ENCODE measurements around the gene CLIP4.

The CLIP4 gene

DNA sequence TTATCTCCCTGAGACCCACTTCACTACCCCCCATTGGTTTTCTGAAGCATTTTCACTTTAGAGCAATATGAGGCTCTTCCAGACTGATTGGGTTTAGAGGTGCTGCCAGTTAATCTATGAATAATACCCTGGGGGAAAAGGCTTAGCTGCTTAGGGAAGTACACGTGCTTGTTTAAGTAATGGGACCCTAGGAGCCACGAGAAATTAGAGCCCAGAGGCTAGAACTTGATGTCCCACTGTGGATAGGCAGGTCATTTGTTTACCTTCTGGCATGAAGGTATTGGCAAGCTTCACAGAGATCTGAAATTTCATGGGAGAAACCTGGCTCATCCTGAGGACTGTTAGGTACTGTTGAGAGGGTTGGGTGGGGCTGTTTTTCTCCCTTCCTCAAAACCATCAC is 59.7 kb downstream of the CLIP4 start:
- TF ChIP-seq POLR2AphosphoS5 (IDR thresholded peaks at IDR 0.05; ENCODE audit: low read depth, low read length) (no peak), POLR2A (IDR thresholded peaks at IDR 0.05; ENCODE audit: low read depth, low read length) (no peak), TAF1 (IDR thresholded peaks at IDR 0.05; ENCODE audit: borderline replicate concordance, low read depth, low read length) (no peak)
- FAIRE-seq = no peak
- DNase-seq (ENCODE audit: insufficient read length) = no peak

DNA sequence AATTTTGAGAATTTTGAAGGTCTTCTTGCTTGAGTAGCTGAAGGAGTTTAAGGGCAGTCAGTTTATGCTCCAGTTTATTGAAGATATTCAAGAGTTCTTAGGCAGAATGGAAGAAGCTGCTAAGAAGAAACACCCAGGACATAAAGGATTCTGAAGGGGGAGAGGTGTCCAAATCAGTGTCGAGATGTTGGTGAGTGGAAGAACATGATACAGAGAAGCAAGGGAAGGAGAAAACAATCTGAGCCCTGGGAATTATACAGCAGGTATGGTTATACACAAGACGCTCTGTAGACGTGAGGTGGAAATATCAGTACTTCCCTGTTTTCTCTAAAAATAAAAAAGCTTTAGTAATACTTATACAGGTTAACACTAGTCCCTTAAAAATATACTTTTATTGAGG is 60.1 kb downstream of the CLIP4 start:
- FAIRE-seq (no peak), DNase-seq (ENCODE audit: insufficient read length) (no peak)
- TF ChIP-seq POLR2AphosphoS5 (IDR thresholded peaks at IDR 0.05; ENCODE audit: low read depth, low read length) = no peak
- TF ChIP-seq TAF1 (IDR thresholded peaks at IDR 0.05; ENCODE audit: borderline replicate concordance, low read depth, low read length) = no peak
- no peak for TF ChIP-seq POLR2A (IDR thresholded peaks at IDR 0.05; ENCODE audit: low read depth, low read length)

DNA sequence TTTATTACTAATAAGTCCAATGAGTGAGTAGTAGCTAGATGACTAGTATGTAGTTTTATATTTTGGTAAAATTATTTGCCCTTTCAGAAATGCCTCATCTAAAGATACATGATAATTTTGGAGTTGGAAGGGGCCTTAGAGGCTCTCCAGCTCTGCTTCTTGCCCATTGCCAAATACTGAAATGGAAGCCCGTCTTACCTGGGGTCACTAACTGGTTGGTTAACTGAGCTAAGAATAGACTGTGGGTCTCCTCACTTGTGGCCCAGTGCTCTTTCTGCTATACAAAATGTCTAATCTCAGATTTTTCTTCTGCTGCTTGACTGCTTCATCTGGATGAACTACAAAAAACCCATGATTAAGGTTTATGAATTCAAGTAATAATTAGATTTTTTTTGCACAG is 67.1 kb downstream of the CLIP4 start:
- no peak for DNase-seq (ENCODE audit: insufficient read length)
- no peak for FAIRE-seq
- TF ChIP-seq POLR2A (IDR thresholded peaks at IDR 0.05; ENCODE audit: low read depth, low read length) (no peak), POLR2AphosphoS5 (IDR thresholded peaks at IDR 0.05; ENCODE audit: low read depth, low read length) (no peak)

DNA sequence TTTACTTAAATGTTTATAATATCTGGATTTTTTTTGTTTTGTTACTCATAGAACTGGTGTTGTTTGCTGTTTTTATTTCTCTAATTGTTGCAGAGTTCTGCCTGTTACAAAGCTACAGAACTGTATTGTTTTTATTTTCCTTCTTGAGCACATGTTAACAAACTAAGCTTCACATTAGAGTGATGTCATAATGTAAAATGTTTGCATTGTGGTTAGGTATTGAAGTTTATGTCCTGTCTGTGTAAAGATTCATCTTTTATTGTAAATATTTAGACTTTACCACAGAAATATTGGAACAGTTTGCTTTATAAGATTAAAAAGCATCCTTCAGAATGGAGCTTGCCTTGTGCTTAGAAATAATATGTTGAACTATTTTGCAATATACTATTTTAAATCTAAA is 67.7 kb downstream of the CLIP4 start:
- FAIRE-seq (no peak), DNase-seq (ENCODE audit: insufficient read length) (no peak)
- TF ChIP-seq POLR2A (IDR thresholded peaks at IDR 0.05; ENCODE audit: low read depth, low read length) (no peak), POLR2AphosphoS5 (IDR thresholded peaks at IDR 0.05; ENCODE audit: low read depth, low read length) (no peak), TAF1 (IDR thresholded peaks at IDR 0.05; ENCODE audit: borderline replicate concordance, low read depth, low read length) (no peak)

DNA sequence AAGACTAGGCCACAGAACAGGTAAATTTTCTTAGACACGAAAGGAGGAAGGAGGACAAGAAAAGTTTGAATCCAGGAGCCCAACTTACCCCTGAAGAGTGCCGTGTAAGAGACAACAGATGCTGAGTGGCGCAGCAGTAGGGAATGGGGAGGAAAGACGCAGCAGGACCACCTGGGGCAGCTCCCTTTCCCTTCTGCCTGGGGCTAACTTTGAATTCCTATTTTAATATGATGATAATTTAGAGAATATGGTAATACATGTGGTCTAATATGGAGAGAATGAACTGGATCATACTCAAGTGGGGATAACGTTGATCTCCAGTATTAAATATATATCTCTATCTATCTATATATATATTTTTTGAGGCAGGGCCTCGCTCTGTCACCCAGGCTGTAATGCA is 69.3 kb downstream of the CLIP4 start:
- no peak for FAIRE-seq
- TF ChIP-seq POLR2A (IDR thresholded peaks at IDR 0.05; ENCODE audit: low read depth, low read length) = no peak
- no peak for DNase-seq (ENCODE audit: insufficient read length)

DNA sequence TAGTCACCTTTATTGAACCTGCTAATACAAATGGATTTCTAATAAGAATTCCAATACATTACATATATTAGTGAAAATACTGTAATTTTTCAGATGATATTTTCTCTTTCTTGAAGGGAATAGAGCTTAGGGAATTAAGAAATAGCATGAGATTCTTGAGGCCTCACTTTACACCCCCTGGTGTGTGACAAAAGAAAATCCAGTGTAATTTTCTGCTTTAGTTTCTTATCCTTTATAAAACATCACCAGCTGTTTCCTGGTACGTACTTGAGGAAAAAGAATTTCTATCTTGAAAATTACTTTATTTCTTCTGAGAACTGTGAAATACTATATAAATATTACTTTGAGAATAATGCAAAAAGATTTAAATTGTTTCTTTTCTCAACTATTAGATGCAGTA is 71.6 kb downstream of the CLIP4 start:
- TF ChIP-seq TAF1 (IDR thresholded peaks at IDR 0.05; ENCODE audit: borderline replicate concordance, low read depth, low read length) (no peak), POLR2A (IDR thresholded peaks at IDR 0.05; ENCODE audit: low read depth, low read length) (no peak), POLR2AphosphoS5 (IDR thresholded peaks at IDR 0.05; ENCODE audit: low read depth, low read length) (no peak)
- no peak for FAIRE-seq
- no peak for DNase-seq (ENCODE audit: insufficient read length)

DNA sequence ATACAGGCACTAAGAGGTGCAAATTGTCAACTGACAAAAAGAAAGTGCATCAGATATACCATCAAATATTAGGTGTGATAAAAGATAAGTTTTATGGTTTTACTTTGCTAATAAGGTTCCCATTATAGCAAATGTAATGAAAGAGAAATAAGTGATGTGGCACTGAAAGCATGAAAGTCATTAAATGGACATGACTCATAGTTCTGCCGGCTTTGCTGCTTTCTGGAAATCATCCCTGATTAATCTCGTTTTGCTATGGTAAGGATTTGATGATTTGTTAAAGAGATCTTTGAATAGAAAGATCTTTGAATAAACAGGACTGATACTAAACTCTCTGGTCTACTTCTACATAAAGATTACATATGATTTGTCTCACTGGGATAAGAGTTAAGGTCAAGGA is 72.7 kb downstream of the CLIP4 start:
- FAIRE-seq (peak; percentile 14), DNase-seq (ENCODE audit: insufficient read length) (no peak)
- TF ChIP-seq TAF1 (IDR thresholded peaks at IDR 0.05; ENCODE audit: borderline replicate concordance, low read depth, low read length) = no peak
- TF ChIP-seq POLR2A (IDR thresholded peaks at IDR 0.05; ENCODE audit: low read depth, low read length) = no peak
- TF ChIP-seq POLR2AphosphoS5 (IDR thresholded peaks at IDR 0.05; ENCODE audit: low read depth, low read length) = no peak

DNA sequence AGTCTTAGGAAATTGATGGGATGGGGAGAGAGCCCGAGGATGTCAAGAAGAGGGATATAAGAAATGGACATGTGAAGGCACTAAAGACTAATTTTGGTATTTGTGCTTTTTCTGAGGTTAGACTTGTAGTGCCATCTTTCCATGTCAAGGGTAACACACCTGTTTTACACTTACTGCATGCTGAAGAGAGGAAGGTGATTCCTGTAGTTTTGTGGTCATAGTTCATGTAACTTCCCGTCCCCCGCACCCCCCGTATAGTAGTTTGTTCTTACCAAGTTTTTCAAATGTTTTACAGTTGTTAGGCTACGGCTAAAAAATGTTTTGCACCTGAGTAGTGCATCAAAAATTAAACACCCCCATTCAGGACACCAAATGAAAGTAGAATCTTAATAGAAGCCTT is 73.8 kb downstream of the CLIP4 start:
- no peak for TF ChIP-seq POLR2A (IDR thresholded peaks at IDR 0.05; ENCODE audit: low read depth, low read length)
- TF ChIP-seq POLR2AphosphoS5 (IDR thresholded peaks at IDR 0.05; ENCODE audit: low read depth, low read length) = no peak
- no peak for TF ChIP-seq TAF1 (IDR thresholded peaks at IDR 0.05; ENCODE audit: borderline replicate concordance, low read depth, low read length)
- FAIRE-seq (no peak), DNase-seq (ENCODE audit: insufficient read length) (no peak)

DNA sequence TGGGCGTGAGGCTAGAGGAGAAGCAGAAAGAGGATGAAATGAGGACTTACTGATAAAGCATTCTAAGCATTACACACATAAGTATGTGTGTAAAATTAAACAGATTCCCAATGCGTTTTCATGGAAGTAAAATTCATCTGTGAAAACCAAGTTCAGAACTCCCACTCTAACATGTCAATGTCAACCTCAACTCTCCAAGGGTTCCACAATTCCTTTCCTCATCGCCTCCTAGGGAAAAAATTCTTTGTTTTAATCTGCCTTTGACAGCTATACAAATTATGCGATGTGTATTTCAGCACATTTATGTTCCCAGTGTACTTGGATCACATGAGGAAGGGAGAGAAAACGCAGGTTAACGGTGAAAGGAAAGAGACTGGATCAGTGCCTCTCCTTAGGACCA is 76.6 kb downstream of the CLIP4 start:
- TF ChIP-seq POLR2A (IDR thresholded peaks at IDR 0.05; ENCODE audit: low read depth, low read length) (no peak), TAF1 (IDR thresholded peaks at IDR 0.05; ENCODE audit: borderline replicate concordance, low read depth, low read length) (no peak), POLR2AphosphoS5 (IDR thresholded peaks at IDR 0.05; ENCODE audit: low read depth, low read length) (no peak)
- DNase-seq (ENCODE audit: insufficient read length) (no peak), FAIRE-seq (no peak)

DNA sequence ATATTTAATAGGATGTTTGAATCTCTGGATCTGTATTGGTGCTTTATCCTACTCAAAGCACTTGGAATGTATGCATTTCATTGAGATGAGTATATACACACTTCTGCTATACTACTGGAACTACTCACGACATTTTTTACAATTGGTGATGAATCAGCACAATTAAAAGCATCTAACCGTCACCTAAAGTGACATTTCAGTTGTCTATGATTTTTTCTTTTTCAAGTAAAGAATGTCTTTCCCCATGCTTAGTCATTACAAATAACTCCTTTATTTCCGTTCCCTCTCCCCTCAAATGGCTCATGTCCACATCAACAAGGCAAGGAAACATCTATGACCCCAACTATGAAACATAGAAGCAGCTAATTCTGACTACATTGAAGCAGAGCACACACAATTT is 77.3 kb downstream of the CLIP4 start:
- FAIRE-seq = no peak
- DNase-seq (ENCODE audit: insufficient read length) = no peak
- no peak for TF ChIP-seq POLR2AphosphoS5 (IDR thresholded peaks at IDR 0.05; ENCODE audit: low read depth, low read length)
- no peak for TF ChIP-seq TAF1 (IDR thresholded peaks at IDR 0.05; ENCODE audit: borderline replicate concordance, low read depth, low read length)
- TF ChIP-seq POLR2A (IDR thresholded peaks at IDR 0.05; ENCODE audit: low read depth, low read length) = no peak

DNA sequence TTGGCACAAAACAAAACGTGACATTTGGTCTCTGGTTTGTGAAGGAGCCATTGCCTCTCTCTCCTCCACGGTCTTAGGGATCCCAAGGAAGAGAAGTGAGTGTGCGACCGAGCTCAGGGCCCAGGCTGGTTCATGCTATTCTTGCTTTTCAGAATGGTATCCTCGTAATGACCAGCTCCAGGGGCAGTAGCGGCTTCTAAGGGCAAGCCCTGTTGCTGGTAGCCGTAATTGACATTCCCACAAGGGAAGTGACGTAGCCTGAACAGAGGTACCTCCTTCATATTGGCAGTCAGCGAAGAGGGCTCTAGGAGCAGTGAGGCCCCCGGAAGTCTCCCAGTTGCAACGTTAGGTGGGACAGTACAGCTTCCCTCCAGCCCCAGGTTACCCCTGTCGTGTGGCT is 77.9 kb downstream of the CLIP4 start:
- no peak for FAIRE-seq
- no peak for TF ChIP-seq TAF1 (IDR thresholded peaks at IDR 0.05; ENCODE audit: borderline replicate concordance, low read depth, low read length)
- no peak for TF ChIP-seq POLR2A (IDR thresholded peaks at IDR 0.05; ENCODE audit: low read depth, low read length)
- TF ChIP-seq POLR2AphosphoS5 (IDR thresholded peaks at IDR 0.05; ENCODE audit: low read depth, low read length) = no peak
- DNase-seq (ENCODE audit: insufficient read length) = no peak

DNA sequence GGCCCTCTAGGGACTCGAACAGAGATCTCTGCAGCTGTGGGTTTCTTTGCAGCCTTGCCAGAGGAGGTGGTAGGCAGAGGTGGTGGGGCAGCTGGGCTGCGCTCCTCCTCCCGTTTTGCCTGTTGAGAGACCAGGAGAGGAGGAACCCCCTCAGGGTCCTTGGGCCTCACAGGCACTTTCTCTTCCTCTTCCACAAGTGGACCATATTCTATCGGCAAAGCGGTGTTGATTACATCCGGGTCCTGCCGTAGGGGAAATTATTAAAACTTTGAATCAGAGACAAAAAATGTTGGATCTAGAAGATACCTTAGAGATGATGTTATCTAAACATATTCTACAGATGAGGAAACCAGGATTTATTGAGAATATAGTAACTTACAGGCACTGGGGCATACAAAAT is 78.5 kb downstream of the CLIP4 start:
- DNase-seq (ENCODE audit: insufficient read length) (no peak), FAIRE-seq (no peak)
- no peak for TF ChIP-seq POLR2A (IDR thresholded peaks at IDR 0.05; ENCODE audit: low read depth, low read length)
- no peak for TF ChIP-seq TAF1 (IDR thresholded peaks at IDR 0.05; ENCODE audit: borderline replicate concordance, low read depth, low read length)
- TF ChIP-seq POLR2AphosphoS5 (IDR thresholded peaks at IDR 0.05; ENCODE audit: low read depth, low read length) = no peak

DNA sequence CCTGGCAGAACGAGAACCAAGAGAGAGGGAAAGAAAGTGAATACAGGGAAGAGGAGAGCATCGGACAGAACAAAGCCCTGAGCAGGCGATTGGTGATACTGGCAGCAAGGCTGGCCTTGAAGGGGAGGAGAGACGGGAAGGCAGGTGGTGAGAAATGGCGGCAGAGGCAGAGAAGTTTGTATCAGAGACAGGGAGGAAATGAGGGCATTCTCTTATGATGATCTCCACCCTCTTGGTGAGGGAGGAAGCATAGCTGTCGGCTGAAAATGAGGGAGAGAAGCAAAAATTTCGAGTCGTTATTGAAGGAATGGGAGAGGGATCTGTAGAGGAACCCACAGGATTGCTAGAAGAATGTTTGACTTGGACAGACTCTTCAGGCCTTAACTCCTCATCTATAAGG is 80.6 kb downstream of the CLIP4 start:
- DNase-seq (ENCODE audit: insufficient read length) (no peak), FAIRE-seq (no peak)
- TF ChIP-seq TAF1 (IDR thresholded peaks at IDR 0.05; ENCODE audit: borderline replicate concordance, low read depth, low read length) (no peak), POLR2AphosphoS5 (IDR thresholded peaks at IDR 0.05; ENCODE audit: low read depth, low read length) (no peak), POLR2A (IDR thresholded peaks at IDR 0.05; ENCODE audit: low read depth, low read length) (no peak)
